VCaP (cell line): Measurements from ENCODE around the gene HAUS8.

ENCODE experiments used
- H3K27ac ChIP-seq: fragments of 450-650 bp; 2 replicates; pipeline ENCODE4 v1.5.1; 2017
- TF ChIP-seq, protein P1 (sequence below): fragments of 450-650 bp; conservative IDR thresholded peaks from 2 replicates; pipeline ENCODE4 v1.5.1; 2017; ENCODE audit warnings: mild to moderate bottlenecking, moderate library complexity

The HAUS8 gene

DNA sequence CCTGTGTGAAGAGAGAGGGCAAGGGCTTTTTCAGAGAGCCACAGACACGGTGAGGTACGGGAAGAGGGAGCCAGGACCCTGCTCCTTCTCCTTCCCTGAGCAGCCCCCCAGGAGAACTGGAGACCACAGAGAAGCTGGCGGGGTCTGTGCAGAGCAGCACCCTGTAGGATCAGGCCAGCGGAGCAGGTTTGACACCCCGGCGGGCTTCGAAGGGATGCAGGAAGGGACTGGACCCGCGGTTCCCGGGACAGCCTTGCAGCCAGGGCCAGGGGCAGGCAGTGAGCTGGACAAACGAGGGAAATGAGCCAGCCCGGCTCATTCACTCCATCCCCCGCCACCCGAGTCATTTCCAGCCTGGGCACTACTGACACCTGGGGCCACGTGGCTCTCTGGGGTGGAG, 70.9 kb downstream of the HAUS8 start:
- no peak overlapping the region for H3K27ac ChIP-seq
- TF ChIP-seq, protein P1, sequence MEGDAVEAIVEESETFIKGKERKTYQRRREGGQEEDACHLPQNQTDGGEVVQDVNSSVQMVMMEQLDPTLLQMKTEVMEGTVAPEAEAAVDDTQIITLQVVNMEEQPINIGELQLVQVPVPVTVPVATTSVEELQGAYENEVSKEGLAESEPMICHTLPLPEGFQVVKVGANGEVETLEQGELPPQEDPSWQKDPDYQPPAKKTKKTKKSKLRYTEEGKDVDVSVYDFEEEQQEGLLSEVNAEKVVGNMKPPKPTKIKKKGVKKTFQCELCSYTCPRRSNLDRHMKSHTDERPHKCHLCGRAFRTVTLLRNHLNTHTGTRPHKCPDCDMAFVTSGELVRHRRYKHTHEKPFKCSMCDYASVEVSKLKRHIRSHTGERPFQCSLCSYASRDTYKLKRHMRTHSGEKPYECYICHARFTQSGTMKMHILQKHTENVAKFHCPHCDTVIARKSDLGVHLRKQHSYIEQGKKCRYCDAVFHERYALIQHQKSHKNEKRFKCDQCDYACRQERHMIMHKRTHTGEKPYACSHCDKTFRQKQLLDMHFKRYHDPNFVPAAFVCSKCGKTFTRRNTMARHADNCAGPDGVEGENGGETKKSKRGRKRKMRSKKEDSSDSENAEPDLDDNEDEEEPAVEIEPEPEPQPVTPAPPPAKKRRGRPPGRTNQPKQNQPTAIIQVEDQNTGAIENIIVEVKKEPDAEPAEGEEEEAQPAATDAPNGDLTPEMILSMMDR: no peak

DNA sequence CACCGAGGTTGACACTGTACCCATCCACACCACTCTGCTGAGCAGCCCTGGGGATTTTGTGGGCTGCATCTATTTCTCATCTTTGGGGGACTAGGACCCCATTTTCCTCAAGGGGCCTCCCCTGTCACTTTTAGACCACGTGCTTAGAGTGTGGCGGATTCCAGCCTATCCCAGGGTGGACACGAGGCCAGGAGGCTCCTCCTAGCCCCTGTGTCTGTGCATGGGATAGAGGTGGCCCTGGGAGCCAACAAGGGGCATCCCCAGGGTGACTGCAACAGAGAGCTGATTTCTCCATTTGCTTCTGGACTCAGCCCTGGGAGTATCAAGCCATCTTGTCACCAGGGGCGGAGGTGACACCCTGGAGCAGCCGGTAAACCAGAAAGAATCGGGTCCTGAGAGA, 72.8 kb downstream of the HAUS8 start:
- TF ChIP-seq, protein P1: no peak
- H3K27ac ChIP-seq: no peak overlapping the region

DNA sequence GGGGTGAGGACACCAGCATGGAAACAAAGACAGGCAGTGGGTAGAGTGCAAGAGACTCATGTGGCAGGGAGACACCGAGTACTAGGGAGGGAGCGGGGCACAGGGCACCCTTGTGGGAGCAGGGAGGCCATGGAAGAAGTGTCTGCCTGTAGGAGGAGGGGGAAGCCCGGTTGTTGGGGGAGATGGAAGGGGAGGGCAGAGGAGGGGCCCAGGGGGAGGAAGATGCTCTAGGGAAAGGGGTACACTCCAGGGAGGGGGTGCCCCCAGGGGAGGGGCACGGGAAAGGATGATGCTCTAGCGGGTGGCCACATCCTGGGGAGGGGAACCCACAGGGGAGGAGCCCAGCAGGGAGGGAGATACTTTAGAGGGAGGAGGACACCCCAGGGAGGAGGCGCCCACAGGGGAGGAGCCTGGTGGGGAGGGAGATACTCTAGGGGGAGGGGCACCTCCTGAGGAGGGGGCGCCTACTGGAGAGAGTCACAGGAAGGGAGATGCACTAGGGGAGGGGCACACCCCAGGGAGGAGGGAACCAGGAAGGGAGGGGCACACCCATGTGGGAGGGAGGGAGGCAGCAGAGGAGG, 73.6 kb downstream of the HAUS8 start:
- H3K27ac ChIP-seq: no peak overlapping the region
- TF ChIP-seq, protein P1: no peak
